DMS153 (cell line): ENCODE results near the gene RPS6KA2.

Experiments
- DNase-seq: peaks from one replicate; lab custom pipeline; 2025; lab: John Stamatoyannopoulos, UW

RPS6KA2 gene

GRCh38 chr6:166446567-166447065 is 180.4 kb downstream of the RPS6KA2 start:
- no peak for DNase-seq

GRCh38 chr6:166446146-166446545 is 180.9 kb downstream of the RPS6KA2 start:
- DNase-seq: no peak

GRCh38 chr6:166444446-166444845 is 182.6 kb downstream of the RPS6KA2 start:
- DNase-seq: no peak

- DNase-seq: no peak
Observed at GRCh38 chr6:166443166-166443565, 183.9 kb downstream of the RPS6KA2 start.

GRCh38 chr6:166442131-166442685 is 184.8 kb downstream of the RPS6KA2 start:
- DNase-seq: no peak

GRCh38 chr6:166441325-166442078 is 185.5 kb downstream of the RPS6KA2 start:
- DNase-seq: no peak

- DNase-seq: no peak
Observed at GRCh38 chr6:166440729-166441128, 186.3 kb downstream of the RPS6KA2 start.

- DNase-seq: no peak
Observed at GRCh38 chr6:166440106-166440505, 186.9 kb downstream of the RPS6KA2 start.

- no peak for DNase-seq
Observed at GRCh38 chr6:166439366-166440091, 187.5 kb downstream of the RPS6KA2 start.

GRCh38 chr6:166438211-166438861 is 188.7 kb downstream of the RPS6KA2 start:
- no peak for DNase-seq

GRCh38 chr6:166437661-166438060 is 189.4 kb downstream of the RPS6KA2 start:
- DNase-seq: no peak

GRCh38 chr6:166436195-166437139 is 190.6 kb downstream of the RPS6KA2 start:
- DNase-seq: no peak

GRCh38 chr6:166435574-166435973 is 191.5 kb downstream of the RPS6KA2 start:
- DNase-seq: no peak

GRCh38 chr6:166434336-166434735 is 192.7 kb downstream of the RPS6KA2 start:
- no peak for DNase-seq

GRCh38 chr6:166433096-166433495 is 194.0 kb downstream of the RPS6KA2 start:
- DNase-seq: no peak

GRCh38 chr6:166430269-166430668 is 196.8 kb downstream of the RPS6KA2 start:
- DNase-seq: no peak

GRCh38 chr6:166424431-166424830 is 202.6 kb downstream of the RPS6KA2 start:
- DNase-seq: no peak

- no peak for DNase-seq
Observed at GRCh38 chr6:166423781-166424180, 203.3 kb downstream of the RPS6KA2 start.

- DNase-seq: no peak
Observed at GRCh38 chr6:166423051-166423745, 203.9 kb downstream of the RPS6KA2 start.

GRCh38 chr6:166422201-166422940 is 204.7 kb downstream of the RPS6KA2 start:
- DNase-seq: no peak
